ENCODE results near the gene AIG1. TPM values are rescaled to one million over a fixed set of nuclear protein-coding genes. Genes with fewer than 3 reads are reported as not detected.

The AIG1 gene
- total RNA-seq, 1 donor from 2014 or later = 14.3 TPM

DNA sequence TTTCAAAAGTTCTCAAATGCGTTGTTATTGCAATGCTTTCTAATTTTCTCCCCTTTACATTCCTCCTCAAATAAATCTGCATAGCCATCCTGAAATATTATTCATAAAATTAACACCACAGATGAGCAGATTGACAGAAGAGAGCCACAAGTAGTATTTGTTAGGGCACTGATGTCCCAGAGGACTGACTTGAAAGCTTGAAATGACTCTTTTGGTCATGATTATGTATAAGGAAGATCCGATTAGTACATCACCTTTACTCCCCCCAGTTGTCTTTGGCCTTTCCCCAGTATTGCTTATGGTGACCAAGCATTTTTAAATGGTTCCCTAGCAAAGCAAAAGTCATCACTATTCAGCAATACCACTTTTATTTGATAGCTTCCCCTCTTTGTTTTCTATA lies 202.2 kb downstream of the AIG1 start:
- H3K9me3 Mint-ChIP-seq (ENCODE audit: unreplicated experiment) = peaks cover 2% of the 10 kb centered on the region
- peaks cover 3% of the 10 kb centered on the region for H3K4me1 Mint-ChIP-seq (ENCODE audit: low read depth, unreplicated experiment)
- H3K36me3 Mint-ChIP-seq (ENCODE audit: unreplicated experiment) = no peaks in the 10 kb centered on the region
- H3K27me3 Mint-ChIP-seq (ENCODE audit: unreplicated experiment) = peaks cover 2% of the 10 kb centered on the region
- no peak overlapping the region for H3K27ac Mint-ChIP-seq (ENCODE audit: unreplicated experiment)
- H3K4me3 Mint-ChIP-seq (ENCODE audit: unreplicated experiment) = no peak overlapping the region
- TF ChIP-seq, protein P1, sequence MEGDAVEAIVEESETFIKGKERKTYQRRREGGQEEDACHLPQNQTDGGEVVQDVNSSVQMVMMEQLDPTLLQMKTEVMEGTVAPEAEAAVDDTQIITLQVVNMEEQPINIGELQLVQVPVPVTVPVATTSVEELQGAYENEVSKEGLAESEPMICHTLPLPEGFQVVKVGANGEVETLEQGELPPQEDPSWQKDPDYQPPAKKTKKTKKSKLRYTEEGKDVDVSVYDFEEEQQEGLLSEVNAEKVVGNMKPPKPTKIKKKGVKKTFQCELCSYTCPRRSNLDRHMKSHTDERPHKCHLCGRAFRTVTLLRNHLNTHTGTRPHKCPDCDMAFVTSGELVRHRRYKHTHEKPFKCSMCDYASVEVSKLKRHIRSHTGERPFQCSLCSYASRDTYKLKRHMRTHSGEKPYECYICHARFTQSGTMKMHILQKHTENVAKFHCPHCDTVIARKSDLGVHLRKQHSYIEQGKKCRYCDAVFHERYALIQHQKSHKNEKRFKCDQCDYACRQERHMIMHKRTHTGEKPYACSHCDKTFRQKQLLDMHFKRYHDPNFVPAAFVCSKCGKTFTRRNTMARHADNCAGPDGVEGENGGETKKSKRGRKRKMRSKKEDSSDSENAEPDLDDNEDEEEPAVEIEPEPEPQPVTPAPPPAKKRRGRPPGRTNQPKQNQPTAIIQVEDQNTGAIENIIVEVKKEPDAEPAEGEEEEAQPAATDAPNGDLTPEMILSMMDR (IDR thresholded peaks at IDR 0.05; ENCODE audit: partially characterized antibody, unreplicated experiment) = no peak
- no peak for DNase-seq

DNA sequence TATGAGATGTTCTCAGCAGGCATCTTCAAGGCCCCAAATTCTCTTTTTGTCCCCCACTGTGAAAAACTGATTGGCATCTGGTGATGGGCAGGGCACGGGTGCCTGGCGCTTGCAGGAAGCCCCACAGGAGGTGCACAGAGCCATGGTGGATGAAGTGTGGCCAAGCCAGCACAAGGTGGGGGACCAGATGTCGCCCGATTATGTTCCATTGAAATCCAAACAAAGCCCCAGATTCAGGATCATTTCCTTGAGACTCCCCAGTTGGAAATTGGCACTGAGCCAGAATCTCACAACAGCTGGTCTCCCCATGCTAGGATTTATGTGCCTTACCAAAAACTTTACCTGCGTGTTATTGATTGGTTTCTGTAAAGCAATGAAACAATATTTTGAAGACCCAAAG lies 203.7 kb downstream of the AIG1 start:
- DNase-seq = no peak
- H3K27me3 Mint-ChIP-seq (ENCODE audit: unreplicated experiment) = no peaks in the 10 kb centered on the region
- TF ChIP-seq, protein P1 (IDR thresholded peaks at IDR 0.05; ENCODE audit: partially characterized antibody, unreplicated experiment) = no peak
- no peak overlapping the region for H3K4me3 Mint-ChIP-seq (ENCODE audit: unreplicated experiment)
- no peaks in the 10 kb centered on the region for H3K36me3 Mint-ChIP-seq (ENCODE audit: unreplicated experiment)
- peaks cover 3% of the 10 kb centered on the region for H3K4me1 Mint-ChIP-seq (ENCODE audit: low read depth, unreplicated experiment)
- H3K9me3 Mint-ChIP-seq (ENCODE audit: unreplicated experiment) = peaks cover 2% of the 10 kb centered on the region
- H3K27ac Mint-ChIP-seq (ENCODE audit: unreplicated experiment) = no peak overlapping the region

- no peak overlapping the region for H3K4me3 Mint-ChIP-seq (ENCODE audit: unreplicated experiment)
- no peak for DNase-seq
- no peaks in the 10 kb centered on the region for H3K27me3 Mint-ChIP-seq (ENCODE audit: unreplicated experiment)
- H3K4me1 Mint-ChIP-seq (ENCODE audit: low read depth, unreplicated experiment) = peaks cover 3% of the 10 kb centered on the region
- no peaks in the 10 kb centered on the region for H3K36me3 Mint-ChIP-seq (ENCODE audit: unreplicated experiment)
- H3K27ac Mint-ChIP-seq (ENCODE audit: unreplicated experiment) = no peak overlapping the region
- TF ChIP-seq, protein P1 (IDR thresholded peaks at IDR 0.05; ENCODE audit: partially characterized antibody, unreplicated experiment) = no peak
- peaks cover 1% of the 10 kb centered on the region for H3K9me3 Mint-ChIP-seq (ENCODE audit: unreplicated experiment)
These were observed 204.5 kb downstream of the AIG1 start for GRCh38 chr6:143264986-143265764.

DNA sequence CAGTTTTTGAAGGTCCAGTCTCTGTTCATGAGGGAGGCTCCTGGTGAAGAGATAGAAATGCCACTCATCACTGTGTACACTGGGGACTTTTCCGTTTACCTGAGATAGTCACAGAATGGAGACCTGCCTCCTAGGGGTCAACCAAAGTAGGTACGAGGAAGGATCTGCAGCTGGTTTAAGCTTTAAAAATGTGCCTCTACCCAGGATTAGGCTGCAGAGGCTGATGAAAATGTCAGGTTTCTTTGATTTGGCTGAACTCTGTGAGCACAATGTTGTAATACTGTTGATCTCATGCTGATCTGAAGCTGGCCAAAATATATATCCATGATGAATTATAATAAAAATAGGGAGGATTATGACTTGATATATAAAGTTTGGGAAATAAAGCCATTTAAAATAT lies 207.1 kb downstream of the AIG1 start:
- Mint-ChIP-seq H3K4me1 (ENCODE audit: low read depth, unreplicated experiment) (peaks cover 8% of the 10 kb centered on the region), H3K36me3 (ENCODE audit: unreplicated experiment) (no peaks in the 10 kb centered on the region)
- DNase-seq = no peak

DNA sequence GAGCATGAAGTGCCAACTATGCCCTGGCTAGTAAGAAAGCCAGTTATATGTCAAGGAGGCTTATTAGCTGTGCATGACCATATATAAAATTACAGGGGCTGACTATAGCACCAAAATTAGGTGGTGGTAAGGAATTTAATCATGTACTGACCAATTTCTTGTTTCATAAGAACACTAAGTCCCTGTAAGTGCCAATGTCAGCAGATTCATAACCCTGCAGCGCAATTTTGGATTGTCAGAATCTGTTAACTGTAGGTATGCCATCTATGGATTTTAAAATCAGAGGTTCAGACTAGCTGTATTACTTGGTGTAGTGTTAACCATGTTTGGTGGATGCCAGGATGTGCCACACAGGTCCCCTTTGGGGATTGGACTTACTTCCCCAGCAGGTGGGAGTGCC lies 207.8 kb downstream of the AIG1 start:
- Mint-ChIP-seq H3K4me3 (ENCODE audit: unreplicated experiment) (no peak overlapping the region), H3K36me3 (ENCODE audit: unreplicated experiment) (no peaks in the 10 kb centered on the region), H3K27ac (ENCODE audit: unreplicated experiment) (no peak overlapping the region), H3K9me3 (ENCODE audit: unreplicated experiment) (no peaks in the 10 kb centered on the region), H3K27me3 (ENCODE audit: unreplicated experiment) (no peaks in the 10 kb centered on the region), H3K4me1 (ENCODE audit: low read depth, unreplicated experiment) (peaks cover 8% of the 10 kb centered on the region)
- TF ChIP-seq, protein P1 (IDR thresholded peaks at IDR 0.05; ENCODE audit: partially characterized antibody, unreplicated experiment) = no peak
- DNase-seq = no peak

More for the DNA sequence above, 207.1 kb downstream of the AIG1 start:
- no peak overlapping the region for H3K27ac Mint-ChIP-seq (ENCODE audit: unreplicated experiment)
- H3K4me3 Mint-ChIP-seq (ENCODE audit: unreplicated experiment) = no peak overlapping the region
- TF ChIP-seq, protein P1 (IDR thresholded peaks at IDR 0.05; ENCODE audit: partially characterized antibody, unreplicated experiment) = no peak
- H3K27me3 Mint-ChIP-seq (ENCODE audit: unreplicated experiment) = no peaks in the 10 kb centered on the region
- H3K9me3 Mint-ChIP-seq (ENCODE audit: unreplicated experiment) = no peaks in the 10 kb centered on the region
